Activated T-helper 1 cell treated with Interleukin-2 at 50 U/mL for 16 hours (primary cell): ENCODE measurements around the gene ARHGAP42.

Experiments
- DNase-seq: peaks from one replicate; pipeline ENCODE4 v3.0.0-alpha.2; 2020; ENCODE audit warnings: low read depth

ARHGAP42 gene

DNA sequence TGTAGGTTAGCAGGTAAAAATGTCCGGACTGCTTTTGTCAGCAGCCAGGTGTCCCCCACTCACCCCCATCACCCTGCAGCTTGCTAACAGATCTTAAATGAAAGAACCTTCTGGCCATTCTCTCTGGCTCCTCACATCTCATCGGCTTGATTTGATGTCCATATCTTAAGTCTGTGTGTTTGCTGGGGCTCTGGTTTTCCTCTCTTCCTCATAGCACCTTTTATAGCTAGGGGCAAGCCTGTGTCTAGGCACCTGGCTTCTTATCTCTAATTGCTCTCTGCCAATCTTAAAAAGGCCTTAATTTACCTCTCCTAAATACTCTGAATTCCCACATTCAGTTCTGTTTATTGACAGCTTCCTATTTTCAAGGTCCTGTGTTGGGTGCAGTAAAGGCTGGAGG, 72.0 kb downstream of the ARHGAP42 start:
- no peak for DNase-seq

DNA sequence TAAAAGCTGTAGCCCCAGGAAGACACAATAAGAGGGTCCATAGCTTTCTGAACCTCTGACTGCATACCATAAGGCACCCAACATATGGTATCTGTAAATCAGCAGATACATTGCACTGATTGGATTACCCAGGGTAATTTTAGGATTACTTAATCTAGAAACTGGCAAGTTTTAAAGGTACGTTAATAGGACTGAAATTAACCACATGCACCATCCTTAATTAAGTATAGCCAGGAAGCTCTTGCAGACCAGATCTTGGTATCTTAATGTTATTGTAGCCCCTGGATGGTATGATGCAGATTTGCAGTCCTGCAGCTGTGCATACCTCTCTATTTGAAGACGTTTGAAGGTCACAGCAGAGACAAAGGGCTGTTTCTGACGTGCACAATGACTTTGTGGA, 72.8 kb downstream of the ARHGAP42 start:
- DNase-seq = no peak

DNA sequence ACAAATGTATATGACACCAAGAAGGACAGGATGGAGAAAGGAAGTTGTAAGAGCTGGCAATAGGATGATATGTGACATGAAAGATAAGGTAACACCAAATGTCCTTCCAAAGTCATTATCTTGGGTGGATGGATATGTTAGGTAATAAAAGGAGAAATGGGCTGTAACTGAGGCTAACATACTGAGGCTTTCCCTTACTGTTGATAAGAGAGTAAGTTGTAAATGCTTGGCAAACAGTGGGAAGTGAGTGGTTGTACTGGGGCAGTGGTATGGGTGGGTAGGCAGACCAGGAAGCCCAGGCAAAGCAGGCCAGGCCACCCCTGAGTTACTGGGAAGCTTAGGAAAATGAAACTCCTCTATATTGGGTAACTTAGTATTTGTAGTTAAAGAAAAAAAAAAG, 73.7 kb downstream of the ARHGAP42 start:
- DNase-seq = no peak

GRCh38 chr11:100761841-100762240, 74.8 kb downstream of the ARHGAP42 start:
- DNase-seq = no peak

DNA sequence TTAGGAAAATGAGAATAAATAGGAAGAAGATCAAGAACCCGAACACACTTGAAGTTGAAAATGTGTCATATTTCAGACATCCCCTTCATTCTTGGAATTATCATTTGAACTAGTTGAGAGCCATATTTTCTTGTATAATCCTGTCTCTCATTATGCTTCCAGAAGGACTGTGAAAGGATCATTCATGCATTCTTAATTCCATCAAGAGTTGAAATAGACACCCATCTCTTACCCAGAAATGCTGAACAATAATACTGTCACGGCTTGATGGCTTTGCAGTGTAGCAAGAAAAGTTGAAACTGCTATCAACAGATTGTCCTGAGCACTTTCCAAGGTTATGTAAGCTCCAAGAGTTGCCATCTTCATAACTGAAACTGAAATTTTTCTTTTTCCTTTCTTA, 79.7 kb downstream of the ARHGAP42 start:
- DNase-seq = no peak

GRCh38 chr11:100769165-100769564, 82.1 kb downstream of the ARHGAP42 start:
- no peak for DNase-seq

GRCh38 chr11:100769617-100770016, 82.5 kb downstream of the ARHGAP42 start:
- no peak for DNase-seq

DNA sequence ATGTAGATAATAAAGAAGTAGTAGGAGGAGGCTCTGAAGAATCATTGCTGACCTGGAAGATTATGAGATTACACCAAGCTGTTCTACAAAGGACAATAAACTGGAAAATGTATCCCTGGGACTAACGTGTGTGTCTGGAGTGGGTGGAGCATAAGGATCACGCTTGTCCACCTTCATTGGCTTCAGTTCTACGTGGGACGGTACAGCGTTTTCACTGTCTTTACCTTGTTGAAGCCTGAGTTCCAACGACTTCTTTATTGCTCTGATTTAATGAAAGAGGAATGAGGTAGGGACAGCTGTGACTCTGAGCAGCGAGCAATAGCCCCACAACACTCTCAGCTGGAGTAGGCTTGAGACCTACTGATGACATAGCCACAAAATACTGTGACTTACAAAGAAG, 87.0 kb downstream of the ARHGAP42 start:
- DNase-seq = no peak

- no peak for DNase-seq
These were observed 87.8 kb downstream of the ARHGAP42 start for GRCh38 chr11:100774859-100775258.

DNA sequence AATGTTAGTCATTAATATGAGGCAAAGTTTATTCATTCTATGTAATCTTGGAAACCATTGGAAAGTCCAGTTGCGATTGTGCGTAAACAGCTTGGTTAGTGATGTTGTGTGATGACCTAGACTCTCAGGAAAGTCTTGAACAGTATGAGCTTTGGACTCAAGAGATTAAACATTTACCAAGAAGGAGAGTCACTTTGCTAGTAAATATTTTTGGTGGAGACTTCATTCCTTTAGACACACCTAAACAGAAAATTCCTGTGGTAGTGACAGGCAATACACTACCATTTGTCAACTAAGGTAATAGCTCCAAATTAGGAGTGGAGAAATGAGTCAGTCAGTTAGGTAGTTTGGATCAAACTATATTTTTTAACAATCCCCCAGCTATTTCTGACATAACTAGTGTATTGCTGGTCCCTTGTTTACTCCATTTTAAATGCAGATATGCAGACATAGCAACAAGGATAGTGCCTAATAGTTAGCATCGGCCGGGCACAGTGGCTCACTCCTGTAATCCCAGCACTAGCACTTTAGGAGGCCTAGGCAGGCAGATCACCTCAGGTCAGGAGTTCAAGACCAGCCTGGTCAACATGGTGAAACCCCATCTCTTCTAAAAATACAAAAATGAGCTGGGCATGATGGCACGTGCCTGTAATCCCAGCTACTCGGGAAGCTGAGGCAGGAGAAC, 89.3 kb downstream of the ARHGAP42 start:
- no peak for DNase-seq

DNA sequence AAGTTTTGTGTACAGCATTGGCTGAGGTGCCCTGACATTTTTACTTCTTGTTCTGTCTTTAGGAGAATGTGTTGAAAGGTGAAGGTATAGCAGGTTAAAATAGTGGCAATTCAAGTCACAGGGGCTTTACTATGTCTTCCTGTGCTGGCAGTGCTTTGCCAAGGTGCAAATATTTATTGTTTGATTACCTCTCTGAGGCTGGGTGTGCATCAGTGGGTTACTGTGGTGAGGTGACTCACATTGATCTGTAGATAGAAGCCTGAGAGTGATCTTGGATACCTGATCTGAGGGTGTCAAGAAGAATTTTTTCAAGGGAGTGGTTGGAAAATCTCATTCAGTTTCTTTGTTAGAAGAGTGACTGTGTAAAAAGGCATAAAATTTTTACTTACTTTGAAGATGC, 90.0 kb downstream of the ARHGAP42 start:
- no peak for DNase-seq

GRCh38 chr11:100777736-100778135, 90.6 kb downstream of the ARHGAP42 start:
- DNase-seq = no peak

DNA sequence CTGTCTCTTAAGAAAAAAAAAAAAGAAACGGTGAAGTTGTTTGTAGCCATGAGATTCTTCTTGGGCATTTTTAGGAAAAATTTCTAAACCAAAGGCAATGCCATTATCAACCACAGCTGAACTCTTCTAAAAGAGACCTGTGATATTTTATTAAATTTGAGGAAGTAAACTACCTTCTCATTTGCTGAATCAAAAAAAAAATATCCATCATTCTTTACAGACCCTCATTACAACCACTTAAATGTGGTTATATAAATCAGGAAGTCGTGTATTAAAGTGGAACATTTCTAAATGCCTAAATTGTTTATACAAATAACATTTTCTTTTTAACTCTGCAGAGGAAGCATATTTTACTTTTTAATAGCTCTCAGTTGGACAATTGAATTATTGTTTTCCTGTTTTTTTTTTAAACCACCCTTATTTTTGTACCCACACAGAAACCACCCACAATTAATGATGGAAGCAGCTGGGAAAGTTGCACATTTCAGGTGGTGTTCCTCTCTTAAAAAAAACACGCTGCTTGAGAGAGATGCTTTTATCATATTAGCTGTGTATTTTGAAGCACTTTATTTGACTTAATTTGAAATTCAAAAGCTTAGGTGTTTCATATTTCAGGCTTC, 91.2 kb downstream of the ARHGAP42 start:
- no peak for DNase-seq

- DNase-seq = no peak
These were observed 93.4 kb downstream of the ARHGAP42 start for GRCh38 chr11:100780470-100780869.

GRCh38 chr11:100785148-100785983, 98.3 kb downstream of the ARHGAP42 start:
- no peak for DNase-seq

GRCh38 chr11:100788561-100789295, 101.6 kb downstream of the ARHGAP42 start:
- no peak for DNase-seq

- DNase-seq = no peak
These were observed 102.4 kb downstream of the ARHGAP42 start for GRCh38 chr11:100789500-100789899.

GRCh38 chr11:100790073-100790472, 103.0 kb downstream of the ARHGAP42 start:
- DNase-seq = no peak

GRCh38 chr11:100791103-100791502, 104.0 kb downstream of the ARHGAP42 start:
- DNase-seq = no peak

DNA sequence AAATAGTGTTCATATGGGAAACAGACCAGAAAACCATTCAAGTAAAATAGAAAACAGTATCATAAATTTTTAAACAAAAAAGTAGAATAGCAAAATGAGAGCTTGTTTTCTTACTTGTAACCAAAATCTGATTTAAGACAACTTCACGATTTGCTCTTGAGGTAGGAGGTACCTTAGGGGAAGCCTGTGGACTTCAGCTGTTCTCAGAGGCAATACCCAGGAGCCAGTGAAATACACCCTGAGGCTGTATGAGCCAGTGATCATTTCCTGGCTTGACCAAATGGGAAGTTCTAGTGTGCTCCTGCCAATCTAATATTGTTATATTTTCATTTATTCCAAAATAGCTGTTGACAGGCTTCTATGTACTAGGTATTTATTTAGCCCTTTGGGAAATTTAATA, 104.8 kb downstream of the ARHGAP42 start:
- DNase-seq = no peak

GRCh38 chr11:100793525-100793924, 106.4 kb downstream of the ARHGAP42 start:
- DNase-seq = no peak

GRCh38 chr11:100794446-100794845, 107.4 kb downstream of the ARHGAP42 start:
- no peak for DNase-seq
